Nephron (organoid): ENCODE measurements around the gene PAGE3.
A peak's percentile ranks its signal among the peaks of the same experiment; 100 is the strongest.

Experiments
- H3K27ac Mint-ChIP-seq, 3 experiments: 2 replicates each; pipeline ENCODE4 v1.8.0; 2020; ENCODE audit warnings: mixed read lengths in 3 of 3, mild to moderate bottlenecking in 2 of 3, moderate library complexity in 1 of 3
- H3K27me3 Mint-ChIP-seq: 2 replicates; pipeline ENCODE4 v1.8.0; 2021; ENCODE audit warnings: low read depth, mild to moderate bottlenecking, moderate library complexity, mixed read lengths
- H3K36me3 Mint-ChIP-seq: 2 replicates; pipeline ENCODE4 v1.8.0; 2020; ENCODE audit warnings: low read depth, mixed read lengths
- H3K4me1 Mint-ChIP-seq: 2 replicates; pipeline ENCODE4 v1.8.0; 2020; ENCODE audit warnings: mixed read lengths
- H3K4me3 Mint-ChIP-seq, 3 experiments: 2 replicates each; pipeline ENCODE4 v1.8.0; 2020; ENCODE audit warnings: mild to moderate bottlenecking in 3 of 3, mixed read lengths in 3 of 3, moderate library complexity in 2 of 3
- H3K9me3 Mint-ChIP-seq: 2 replicates; pipeline ENCODE4 v1.8.0; 2020; ENCODE audit warnings: mixed read lengths
- CTCF ChIP-seq, 3 experiments: fragments of 200-600 bp; sonication (generic); IDR thresholded peaks; one replicate each; pipeline ENCODE4 v1.5.0; 2021; ENCODE audit warnings: antibody characterized with exemption in 3 of 3; ENCODE audit not compliant: unreplicated experiment in 3 of 3

PAGE3 gene

GRCh38 chrX:55240788-55241340, 23.9 kb downstream of the PAGE3 start:
- Mint-ChIP-seq H3K4me1 (no peaks in the 10 kb centered on the region), H3K27ac (peak overlapping the region in 1 of 3 experiments; percentile 67), H3K9me3 (peaks cover 36% of the 10 kb centered on the region), H3K4me3 (no peak overlapping the region), H3K36me3 (no peaks in the 10 kb centered on the region), H3K27me3 (no peaks in the 10 kb centered on the region)
- no peak for TF ChIP-seq CTCF (IDR thresholded peaks at IDR 0.05; ENCODE audit: unreplicated experiment in 3 of 3)

- H3K4me3 Mint-ChIP-seq: no peak within 1 kb of the TSS
- TF ChIP-seq CTCF (IDR thresholded peaks at IDR 0.05; ENCODE audit: unreplicated experiment in 3 of 3): no peak
- no peaks in the 10 kb centered on the region for H3K4me1 Mint-ChIP-seq
- H3K27me3 Mint-ChIP-seq: no peaks in the 10 kb centered on the region
- H3K9me3 Mint-ChIP-seq: peaks cover 21% of the 10 kb centered on the region
- H3K27ac Mint-ChIP-seq: no peak within 1 kb of the TSS
- no peaks in the 10 kb centered on the region for H3K36me3 Mint-ChIP-seq
These were observed 44.5 kb downstream of the PAGE3 start, which contains the start of gene PAGE5 for GRCh38 chrX:55220119-55220794. Gene PAGE5 (plus strand): TSS chrX:55220346. CDS start chrX:55221383, 1,037 bp downstream.

DNA sequence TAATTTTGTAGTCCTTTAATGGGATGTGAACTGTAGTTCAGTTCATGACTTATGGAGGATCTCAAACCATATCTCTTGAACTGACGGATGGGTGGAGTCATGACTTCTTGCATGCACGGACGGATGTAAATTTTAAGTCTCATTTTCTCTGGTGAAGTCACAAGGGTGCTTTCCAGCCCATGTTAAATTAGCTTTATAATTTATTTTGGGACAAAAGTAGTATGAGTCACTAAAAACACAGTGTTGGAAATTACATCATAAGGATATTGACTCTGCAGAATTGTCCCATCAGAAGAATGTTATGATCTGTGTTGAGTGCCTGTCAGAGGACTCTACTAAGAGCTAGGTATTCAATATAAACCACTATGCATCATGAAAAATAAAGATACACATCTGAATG, 51.3 kb downstream of the PAGE3 start:
- Mint-ChIP-seq H3K4me3 (no peak overlapping the region), H3K36me3 (no peaks in the 10 kb centered on the region), H3K27me3 (no peaks in the 10 kb centered on the region), H3K27ac (no peak overlapping the region), H3K4me1 (no peaks in the 10 kb centered on the region), H3K9me3 (peaks cover 11% of the 10 kb centered on the region)
- no peak for TF ChIP-seq CTCF (IDR thresholded peaks at IDR 0.05; ENCODE audit: unreplicated experiment in 3 of 3)

DNA sequence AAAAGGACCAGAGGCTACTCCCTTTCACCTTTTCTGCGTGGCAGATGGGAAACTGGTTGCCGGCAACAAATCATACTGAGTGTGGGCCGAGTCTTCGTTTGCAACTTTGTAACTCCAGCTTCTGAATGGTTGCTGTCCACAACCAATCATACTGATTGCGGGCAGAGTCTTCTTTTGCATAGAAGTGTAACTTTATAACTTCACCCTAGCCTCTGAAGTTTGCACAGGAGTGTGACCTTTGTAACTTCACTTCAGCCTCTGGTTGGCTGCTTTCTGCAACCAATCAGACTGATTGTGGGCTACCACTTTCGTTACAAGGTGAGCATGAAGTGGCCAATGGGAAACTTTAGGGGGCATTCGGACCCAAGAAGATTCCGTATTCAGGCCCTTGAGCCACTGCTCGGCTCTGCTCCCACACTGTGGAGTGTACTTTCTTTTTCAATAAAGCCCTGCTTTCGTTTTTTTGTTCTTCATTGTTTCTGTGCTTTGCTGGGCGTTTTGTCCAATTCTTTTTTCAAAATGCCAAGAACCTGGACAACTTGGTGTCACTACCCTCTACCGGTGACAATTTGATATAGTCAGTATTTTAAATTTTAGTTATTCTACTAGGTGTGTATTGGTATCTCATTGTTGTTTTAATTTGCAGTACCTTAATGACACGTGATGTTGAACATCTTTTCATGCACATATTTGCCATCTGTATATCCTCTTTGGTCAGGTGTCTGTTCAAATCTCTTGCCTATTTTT, 53.6 kb downstream of the PAGE3 start:
- Mint-ChIP-seq H3K9me3 (peaks cover 7% of the 10 kb centered on the region), H3K27me3 (no peaks in the 10 kb centered on the region), H3K4me1 (no peaks in the 10 kb centered on the region), H3K36me3 (no peaks in the 10 kb centered on the region), H3K4me3 (no peak overlapping the region), H3K27ac (no peak overlapping the region)
- no peak for TF ChIP-seq CTCF (IDR thresholded peaks at IDR 0.05; ENCODE audit: unreplicated experiment in 3 of 3)
